ENCODE data around the gene TTC28.

TTC28 gene

GRCh38 chr22:28023036-28023435, 656.6 kb downstream of the TTC28 start:
- no peak overlapping the region for H3K9ac ChIP-seq (ENCODE audit: low read length)
- WGBS = 97% methylated on average over 5 of the region's 5 CpGs
- H3K79me1 ChIP-seq (replicated peaks; ENCODE audit: low read length, poor library complexity, severe bottlenecking) = peaks cover 6% of the 10 kb centered on the region
- no peak overlapping the region for H3K14ac ChIP-seq (ENCODE audit: low read length in 2 of 2)
- no peak overlapping the region for H3K23ac ChIP-seq (ENCODE audit: low read length in 2 of 2)
- H4K91ac ChIP-seq (ENCODE audit: low read length) = no peak overlapping the region
- no peak overlapping the region for H2BK5ac ChIP-seq (ENCODE audit: low read depth, low read length, poor library complexity, severe bottlenecking)
- H3K18ac ChIP-seq (ENCODE audit: low read depth in 1 of 2, low read length in 2 of 2) = no peak overlapping the region
- H2AK5ac ChIP-seq (ENCODE audit: low read length, severe bottlenecking) = no peak overlapping the region
- peaks cover 41% of the 10 kb centered on the region for H3K4me1 ChIP-seq (ENCODE audit: control insufficient read depth, insufficient read depth, low read depth, low read length)
- no peak overlapping the region for H3K4ac ChIP-seq (ENCODE audit: low read depth in 1 of 2, low read length in 2 of 2)
- H3K27me3 ChIP-seq (ENCODE audit: control insufficient read depth in 1 of 2, insufficient read depth in 1 of 2, low read length in 2 of 2) = peaks cover 0 to 4% of the 10 kb centered on the region in 2 experiments
- H2BK12ac ChIP-seq (ENCODE audit: low read length in 2 of 2) = no peak overlapping the region
- H2AFZ ChIP-seq (ENCODE audit: low read depth, low read length) = no peak overlapping the region
- H2BK120ac ChIP-seq (ENCODE audit: low read depth, low read length) = no peak overlapping the region
- no peak overlapping the region for H2BK15ac ChIP-seq (ENCODE audit: low read depth, poor library complexity, severe bottlenecking)
- no peak for DNase-seq
- H3K4me3 ChIP-seq (ENCODE audit: insufficient read depth in 1 of 2, low read depth in 1 of 2, low read length in 2 of 2) = no peak overlapping the region
- no peak overlapping the region for H4K8ac ChIP-seq (ENCODE audit: low read length)
- no peak overlapping the region for H3K27ac ChIP-seq (ENCODE audit: low read length, poor library complexity, severe bottlenecking)
- H3K36me3 ChIP-seq (ENCODE audit: control insufficient read depth in 1 of 2, insufficient read depth in 2 of 2, low read depth in 1 of 2, low read length in 2 of 2) = peaks cover 12 to 36% of the 10 kb centered on the region in 2 experiments
- H3K9me3 ChIP-seq (ENCODE audit: control insufficient read depth, low read length) = no peaks in the 10 kb centered on the region
- no peak overlapping the region for H3K4me2 ChIP-seq (ENCODE audit: low read length, poor library complexity, severe bottlenecking)

- Histone ChIP-seq H3K79me1 (replicated peaks; ENCODE audit: low read length, poor library complexity, severe bottlenecking) (peaks cover 6% of the 10 kb centered on the region), H3K4me2 (ENCODE audit: low read length, poor library complexity, severe bottlenecking) (no peak overlapping the region), H3K4me1 (ENCODE audit: control insufficient read depth, insufficient read depth, low read depth, low read length) (peaks cover 40% of the 10 kb centered on the region), H4K8ac (ENCODE audit: low read length) (no peak overlapping the region), H2AFZ (ENCODE audit: low read depth, low read length) (no peak overlapping the region), H3K4me3 (ENCODE audit: insufficient read depth in 1 of 2, low read depth in 1 of 2, low read length in 2 of 2) (no peak overlapping the region), H3K9me3 (ENCODE audit: control insufficient read depth, low read length) (no peaks in the 10 kb centered on the region), H3K23ac (ENCODE audit: low read length in 2 of 2) (no peak overlapping the region), H3K4ac (ENCODE audit: low read depth in 1 of 2, low read length in 2 of 2) (no peak overlapping the region), H2AK5ac (ENCODE audit: low read length, severe bottlenecking) (no peak overlapping the region), H3K14ac (ENCODE audit: low read length in 2 of 2) (no peak overlapping the region), H2BK120ac (ENCODE audit: low read depth, low read length) (no peak overlapping the region), H2BK12ac (ENCODE audit: low read length in 2 of 2) (no peak overlapping the region), H2BK15ac (ENCODE audit: low read depth, poor library complexity, severe bottlenecking) (no peak overlapping the region), H3K18ac (ENCODE audit: low read depth in 1 of 2, low read length in 2 of 2) (no peak overlapping the region), H3K27ac (ENCODE audit: low read length, poor library complexity, severe bottlenecking) (no peak overlapping the region), H3K27me3 (ENCODE audit: control insufficient read depth in 1 of 2, insufficient read depth in 1 of 2, low read length in 2 of 2) (peaks cover 0 to 4% of the 10 kb centered on the region in 2 experiments), H3K36me3 (ENCODE audit: control insufficient read depth in 1 of 2, insufficient read depth in 2 of 2, low read depth in 1 of 2, low read length in 2 of 2) (peaks cover 6 to 36% of the 10 kb centered on the region in 2 experiments), H2BK5ac (ENCODE audit: low read depth, low read length, poor library complexity, severe bottlenecking) (no peak overlapping the region), H3K9ac (ENCODE audit: low read length) (no peak overlapping the region), H4K91ac (ENCODE audit: low read length) (no peak overlapping the region)
- 95% methylated on average over 7 of the region's 7 CpGs for WGBS
- no peak for DNase-seq
Measured at GRCh38 chr22:28021998-28022660, 657.5 kb downstream of the TTC28 start.

- Histone ChIP-seq H2BK12ac (ENCODE audit: low read length in 2 of 2) (no peak overlapping the region), H3K4me2 (ENCODE audit: low read length, poor library complexity, severe bottlenecking) (no peak overlapping the region), H2BK5ac (ENCODE audit: low read depth, low read length, poor library complexity, severe bottlenecking) (no peak overlapping the region), H3K14ac (ENCODE audit: low read length in 2 of 2) (no peak overlapping the region), H4K8ac (ENCODE audit: low read length) (peak overlapping the region; percentile 39), H3K27ac (ENCODE audit: low read length, poor library complexity, severe bottlenecking) (no peak overlapping the region), H3K18ac (ENCODE audit: low read depth in 1 of 2, low read length in 2 of 2) (no peak overlapping the region), H2AK5ac (ENCODE audit: low read length, severe bottlenecking) (no peak overlapping the region), H3K4me3 (ENCODE audit: insufficient read depth in 1 of 2, low read depth in 1 of 2, low read length in 2 of 2) (no peak overlapping the region), H3K4ac (ENCODE audit: low read depth in 1 of 2, low read length in 2 of 2) (no peak overlapping the region), H3K23ac (ENCODE audit: low read length in 2 of 2) (no peak overlapping the region), H3K79me1 (replicated peaks; ENCODE audit: low read length, poor library complexity, severe bottlenecking) (peaks cover 8% of the 10 kb centered on the region), H4K91ac (ENCODE audit: low read length) (no peak overlapping the region), H3K36me3 (ENCODE audit: control insufficient read depth in 1 of 2, insufficient read depth in 2 of 2, low read depth in 1 of 2, low read length in 2 of 2) (peaks cover 6 to 40% of the 10 kb centered on the region in 2 experiments), H3K4me1 (ENCODE audit: control insufficient read depth, insufficient read depth, low read depth, low read length) (peaks cover 38% of the 10 kb centered on the region), H2BK15ac (ENCODE audit: low read depth, poor library complexity, severe bottlenecking) (no peak overlapping the region), H3K9me3 (ENCODE audit: control insufficient read depth, low read length) (no peaks in the 10 kb centered on the region), H2AFZ (ENCODE audit: low read depth, low read length) (no peak overlapping the region), H3K27me3 (ENCODE audit: control insufficient read depth in 1 of 2, insufficient read depth in 1 of 2, low read length in 2 of 2) (peaks cover 0 to 4% of the 10 kb centered on the region in 2 experiments), H2BK120ac (ENCODE audit: low read depth, low read length) (no peak overlapping the region), H3K9ac (ENCODE audit: low read length) (peak overlapping the region; percentile 25)
- DNase-seq = no peak
- 89% methylated on average over 15 of the region's 15 CpGs for WGBS
Measured at GRCh38 chr22:28021116-28021997, 658.3 kb downstream of the TTC28 start.
